NCI-H69 (cell line): ENCODE measurements around the gene NUP35.

Experiments used
- DNase-seq: peaks from one replicate; lab custom pipeline; 2025; lab: John Stamatoyannopoulos, UW

NUP35 gene

GRCh38 chr2:183209395-183210028, 85.3 kb downstream of the NUP35 start:
- no peak for DNase-seq
